Uterus (tissue), 2 donors: ENCODE results near the gene LY9.

ENCODE experiments used
- CTCF ChIP-seq, 4 experiments: fragments of 200-600 bp in 2 of 4; fragments of 450-650 bp in 2 of 4; sonication (generic) in 2 of 4; IDR thresholded peaks; one replicate each; pipeline ENCODE4 v1.5.1; 2016 to 2019; ENCODE audit warnings: antibody characterized with exemption in 4 of 4, mild to moderate bottlenecking in 2 of 4, moderate library complexity in 1 of 4
- POLR2A ChIP-seq, 2 donors: fragments of 450-650 bp; IDR thresholded peaks; one replicate each; pipeline ENCODE4 v1.6.1; 2016; ENCODE audit warnings: antibody characterized with exemption in 2 of 2, mild to moderate bottlenecking in 1 of 2, moderate library complexity in 1 of 2

- TF ChIP-seq CTCF (IDR thresholded peaks at IDR 0.05) (no peak), POLR2A (IDR thresholded peaks at IDR 0.05) (no peak)
Observed at GRCh38 chr1:160841079-160841478, 45.1 kb downstream of the LY9 start.
